GM12878 (cell line): ENCODE results near the gene OR51E2. TPM values are rescaled to one million over a fixed set of nuclear protein-coding genes. Genes with fewer than 3 reads are reported as not detected.

Source experiments
- ATAC-seq: fragments of 200-7000 bp; cut with Tn5 transposase; 3 replicates; pipeline ENCODE4 v1.9.1; 2020; ENCODE audit warnings: mild to moderate bottlenecking, moderate library complexity
- Bru-seq: library from RNA; stranded (reverse); fragments of 400-500 nt; gene quantifications from one replicate; lab custom pipeline; 2021; lab: Mats Ljungman, UMichigan
- BruChase-seq, 2 experiments: library from RNA; stranded (reverse); fragments of 400-500 nt; gene quantifications; one replicate each; lab custom pipeline; 2021; lab: Mats Ljungman, UMichigan
- BruUV-seq: library from RNA; stranded (reverse); fragments of 400-500 nt; replicated peaks from 2 replicates; lab custom pipeline; 2021; lab: Mats Ljungman, UMichigan
- CTCF ChIA-PET: fragments of 300-600 bp; sonication (Branson Sonifier 250); formaldehyde crosslinking; extraction: SDS; loops from one replicate; lab custom pipeline; 2021; ENCODE audit warnings: inconsistent platforms; lab: Yijun Ruan, JAX
- POLR2A ChIA-PET: fragments of 350-600 bp; formaldehyde crosslinking; extraction: SDS; loops from one replicate; lab custom pipeline; 2021; ENCODE audit warnings: inconsistent platforms; lab: Charles Lee
- RAD21 ChIA-PET: fragments of 300-600 bp; sonication (Branson Sonifier 250); formaldehyde crosslinking; loops from one replicate; lab custom pipeline; 2023; ENCODE audit warnings: antibody characterized with exemption; ENCODE audit not compliant: unreplicated experiment; lab: Charles Lee
- SMC1A ChIA-PET: fragments of 300-600 bp; sonication (Branson Sonifier 250); formaldehyde crosslinking; loops from one replicate; lab custom pipeline; 2023; ENCODE audit not compliant: unreplicated experiment, uncharacterized antibody; lab: Charles Lee
- DNase-seq: peaks from one replicate; pipeline ENCODE4 v3.0.0-alpha.2; 2011; ENCODE audit warnings: low read depth, low spot score
- FAIRE-seq: peaks from 3 replicates; lab custom pipeline; 2011; peaks lifted over from hg19 to GRCh38; lab: Jason Lieb, UNC
- H2AFZ ChIP-seq: 2 replicates; pipeline ENCODE4 v1.6.0; 2011; ENCODE audit warnings: low read depth, low read length, control low read depth; ENCODE audit not compliant: control insufficient read depth
- H3K27ac ChIP-seq: 2 replicates; pipeline ENCODE4 v1.5.1; 2011; ENCODE audit warnings: control low read depth; ENCODE audit not compliant: control insufficient read depth, insufficient read depth
- H3K27me3 ChIP-seq, 2 experiments: replicated peaks in 1 of 2; 2 replicates each; pipeline versions ENCODE4 v1.6.0 to v1.6.1; 2011; ENCODE audit warnings: low read length in 1 of 2; ENCODE audit not compliant: control insufficient read depth in 2 of 2, insufficient read depth in 2 of 2
- H3K36me3 ChIP-seq, 2 experiments: 2 replicates each; pipeline ENCODE4 v1.5.1; 2011; ENCODE audit warnings: low read length in 1 of 2; ENCODE audit not compliant: control insufficient read depth in 2 of 2, insufficient read depth in 2 of 2
- H3K4me1 ChIP-seq: 2 replicates; pipeline ENCODE4 v1.6.1; 2011; ENCODE audit warnings: mild to moderate bottlenecking, low read length, moderate library complexity, mixed read lengths; ENCODE audit not compliant: control insufficient read depth, insufficient read depth
- H3K4me2 ChIP-seq: 2 replicates; pipeline ENCODE4 v1.6.0; 2011; ENCODE audit warnings: control low read depth; ENCODE audit not compliant: control insufficient read depth, insufficient read depth
- H3K4me3 ChIP-seq: fragments of 200-600 bp; sonication (generic); 2 replicates; pipeline ENCODE4 v1.5.1; 2016
- H3K79me2 ChIP-seq: 2 replicates; pipeline ENCODE4 v1.6.0; 2011; ENCODE audit warnings: low read length; ENCODE audit not compliant: control insufficient read depth, insufficient read depth
- H3K9ac ChIP-seq: 2 replicates; pipeline ENCODE4 v1.8.0; 2011; ENCODE audit warnings: low read length, control low read depth, mixed read lengths; ENCODE audit not compliant: control insufficient read depth, insufficient read depth
- H3K9me3 ChIP-seq: replicated peaks from 3 replicates; pipeline ENCODE4 v1.5.1; 2011; ENCODE audit warnings: mild to moderate bottlenecking, low read length; ENCODE audit not compliant: control insufficient read depth, insufficient read depth
- H4K20me1 ChIP-seq: 2 replicates; pipeline ENCODE4 v1.6.0; 2011; ENCODE audit not compliant: control insufficient read depth, insufficient read depth
- CBFB ChIP-seq: IDR thresholded peaks from 2 replicates; pipeline ENCODE4 v1.6.1; 2016; ENCODE audit warnings: antibody characterized with exemption, low read depth
- CHD4 ChIP-seq: fragments of 200-600 bp; sonication (generic); IDR thresholded peaks from 2 replicates; pipeline ENCODE4 v1.6.1; 2016; ENCODE audit warnings: mild to moderate bottlenecking
- GABPA ChIP-seq: IDR thresholded peaks from 2 replicates; pipeline ENCODE4 v1.6.1; 2014; ENCODE audit warnings: antibody characterized with exemption, low read depth, mild to moderate bottlenecking, inconsistent platforms
- HDGF ChIP-seq: fragments of 450-650 bp; IDR thresholded peaks from 2 replicates; pipeline ENCODE4 v1.6.1; 2016; ENCODE audit warnings: antibody characterized with exemption
- MXI1 ChIP-seq: fragments of 150-350 bp; IDR thresholded peaks from 2 replicates; pipeline ENCODE4 v1.6.1; 2011; ENCODE audit warnings: low read depth, mild to moderate bottlenecking, inconsistent platforms, low read length, improper control_type of control experiment
- SIX5 ChIP-seq: IDR thresholded peaks from 2 replicates; pipeline ENCODE4 v1.6.1; 2011; ENCODE audit warnings: mild to moderate bottlenecking, low read depth, low read length, moderate library complexity; ENCODE audit not compliant: severe bottlenecking
- SP1 ChIP-seq: IDR thresholded peaks from one replicate; pipeline ENCODE4 v1.6.1; 2011; ENCODE audit warnings: low read depth, low read length
- YBX1 ChIP-seq: fragments of 450-650 bp; IDR thresholded peaks from 2 replicates; pipeline ENCODE4 v1.6.1; 2016; ENCODE audit warnings: antibody characterized with exemption
- WGBS: methylation state at CpG from one replicate; pipeline ENCODE4 v1.1.6; 2016; ENCODE audit warnings: low lambda C conversion rate; ENCODE audit not compliant: insufficient replicate concordance, insufficient coverage; ENCODE audit errors: missing lambda C conversion rate; 5-methylcytosine and 5-hydroxymethylcytosine counted together
- in situ Hi-C: fragments of 300-500 bp; cut with MboI; formaldehyde crosslinking; loops from 9 replicates; pipeline ENCODE4 v1.14.3; 2018; ENCODE audit warnings: mixed read lengths
- intact Hi-C: fragments of 100-400 bp; cut with micrococcal nuclease; formaldehyde crosslinking; loops from one replicate; pipeline ENCODE4 v1.14.2; 2022; ENCODE audit not compliant: unreplicated experiment
- long read RNA-seq, 2 experiments: library from polyadenylated mRNA; unstranded; transcript quantifications; one replicate each; pipeline ENCODE4 v2.0.0, GENCODE V29; 2019 to 2020
- polyA minus RNA-seq, 3 experiments: library from RNA; depleted of rRNA, polyadenylated mRNA; stranded (reverse); fragments of >200 nt; gene quantifications; 2 replicates each; pipeline ENCODE4 v1.2.3, GENCODE V29; 2011
- polyA plus RNA-seq, 11 experiments: library from polyadenylated mRNA; depleted of rRNA in 4 of 11; unstranded in 6 of 11; stranded (reverse) in 5 of 11; fragments of >200 nt; fragmentation: Nextera tagmentation in 4 of 11; fragmentation: Illumina TruSeq in 1 of 11; extraction: Ambion mirVana in 4 of 11; extraction: Trizol in 1 of 11; gene quantifications; 1 replicate in 1 of 11; 2 replicates in 10 of 11; pipeline versions ENCODE4 v1.2.1 to v1.2.3, GENCODE V29; 2011 to 2016; ENCODE audit warnings: inconsistent platforms in 2 of 11, missing spikeins in 2 of 11, low read depth in 1 of 11
- total RNA-seq, 4 experiments: library from RNA; depleted of rRNA in 3 of 4; stranded (reverse); fragments of >200 nt in 3 of 4; fragmentation: Illumina TruSeq in 1 of 4; extraction: Trizol in 1 of 4; gene quantifications; 2 replicates each; pipeline versions ENCODE4 v1.2.1 to v1.2.3, GENCODE V29; 2013 to 2021

The OR51E2 gene, protein sequence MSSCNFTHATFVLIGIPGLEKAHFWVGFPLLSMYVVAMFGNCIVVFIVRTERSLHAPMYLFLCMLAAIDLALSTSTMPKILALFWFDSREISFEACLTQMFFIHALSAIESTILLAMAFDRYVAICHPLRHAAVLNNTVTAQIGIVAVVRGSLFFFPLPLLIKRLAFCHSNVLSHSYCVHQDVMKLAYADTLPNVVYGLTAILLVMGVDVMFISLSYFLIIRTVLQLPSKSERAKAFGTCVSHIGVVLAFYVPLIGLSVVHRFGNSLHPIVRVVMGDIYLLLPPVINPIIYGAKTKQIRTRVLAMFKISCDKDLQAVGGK
- not detected in 2 replicates for total RNA-seq (2013; cell fraction: nucleolus; rRNA removed)
- total RNA-seq (2014; rRNA removed) (not detected in 2 replicates), total RNA-seq (2014; rRNA removed; fragmentation: Illumina TruSeq; extraction: Trizol) (not detected in 2 replicates), total RNA-seq (2021) (not detected in 2 replicates), polyA plus RNA-seq (2011; rRNA removed) (not detected in 2 replicates), polyA plus RNA-seq (2014; fragmentation: Illumina TruSeq; extraction: Trizol) (not detected in 2 replicates), polyA plus RNA-seq (2014; fragmentation: Nextera tagmentation; extraction: Ambion mirVana) (not detected), polyA plus RNA-seq (2014; rRNA removed) (not detected in 2 replicates), polyA plus RNA-seq (2016; fragmentation: Nextera tagmentation; extraction: Ambion mirVana) (not detected), polyA minus RNA-seq (2011; rRNA and poly(A)+ RNA removed) (not detected in 2 replicates), Bru-seq, nascent RNA (not detected), BruChase-seq, experiment 1, labeled RNA remaining after a 6-hour chase (not detected), BruChase-seq, experiment 2, labeled RNA remaining after a 2-hour chase (not detected)
- not detected for polyA plus RNA-seq (2011; ENCODE audit: low read depth)
- not detected in 2 replicates for polyA plus RNA-seq (2011; cell fraction: cytosol; rRNA removed)
- not detected in 2 replicates for polyA plus RNA-seq (2011; cell fraction: nucleus; rRNA removed)
- not detected in 2 replicates for polyA plus RNA-seq (2012)
- not detected in 2 replicates for polyA minus RNA-seq (2011; cell fraction: cytosol; rRNA and poly(A)+ RNA removed)
- not detected in 2 replicates for polyA minus RNA-seq (2011; cell fraction: nucleus; rRNA and poly(A)+ RNA removed)
- long read RNA-seq, experiment 1, result 0 reads
- long read RNA-seq, experiment 2, result 0 reads

DNA sequence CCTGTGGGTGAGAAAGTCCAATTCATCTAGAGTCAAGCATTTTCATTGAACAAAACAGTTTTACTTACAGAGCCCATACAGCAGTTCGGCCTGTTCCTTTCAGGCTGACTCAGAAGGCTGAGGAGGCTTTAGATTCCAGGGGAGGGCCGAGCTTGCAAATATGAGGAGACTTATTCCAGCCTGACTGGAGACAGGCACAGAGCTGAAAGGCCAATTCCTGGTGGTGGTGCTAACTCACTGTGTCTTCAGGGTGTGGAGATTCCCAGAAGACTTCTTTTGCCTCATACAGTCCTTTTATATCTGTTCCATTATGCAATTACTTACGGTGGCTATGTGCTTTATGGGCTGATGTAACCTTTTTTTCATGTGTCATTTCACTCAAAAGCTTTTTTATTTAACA, at the start of gene OR51E2:
TSS of gene OR51E2 (minus strand) at position 269 of the 400 bp plus-strand sequence. CDS start 15,142 bp downstream, outside the sequence.
- H3K36me3 ChIP-seq, result no peaks in the 10 kb centered on the region
- no peak within 1 kb of the TSS for H3K4me3 ChIP-seq
- DNase-seq (no peak), FAIRE-seq (no peak), ATAC-seq (no peak)
- SMC1A ChIA-PET, result interaction anchor here (1.7 kb wide), 1 partner anchor 11 kb away, joined by 7 read pairs; no protein-coding TSS in a partner anchor
- no peak within 1 kb of the TSS for H3K27ac ChIP-seq
- no peak within 1 kb of the TSS for H3K4me2 ChIP-seq
- H2AFZ ChIP-seq, result no peak within 1 kb of the TSS
- H3K9me3 ChIP-seq, result no peaks in the 10 kb centered on the region
- no peaks in the 10 kb centered on the region for H4K20me1 ChIP-seq
- no peaks in the 10 kb centered on the region; the same call in 1 of the 2 replicates for H3K4me1 ChIP-seq
- BruUV-seq, result no TSS peak
- no peak within 1 kb of the TSS for H3K9ac ChIP-seq
- intact Hi-C loops, result no loop called here
- 62% methylated on average over 3 of the region's 3 CpGs for WGBS
- CTCF ChIA-PET, result interaction anchor here (1.4 kb wide), 1 partner anchor 61 kb away, joined by 4 read pairs; the partner anchor contains the start of gene OR51D1
- no peak for TF ChIP-seq CHD4
- no peak for TF ChIP-seq HDGF
- TF ChIP-seq MXI1, result no peak
- TF ChIP-seq CBFB, result no peak
- no peak for TF ChIP-seq YBX1
- no peak for TF ChIP-seq SIX5
- no peak for TF ChIP-seq GABPA
- TF ChIP-seq SP1, result no peak
- POLR2A ChIA-PET, result no interaction called here
- no peaks in the 10 kb centered on the region for H3K79me2 ChIP-seq
- no peaks in the 10 kb centered on the region; a peak in 1 of 4 replicates for H3K27me3 ChIP-seq
- in situ Hi-C loops, result no loop called here
- RAD21 ChIA-PET, result no interaction called here
